Panc1 (cell line): Measurements from ENCODE around the gene PAX5. TPM values are rescaled to one million over a fixed set of nuclear protein-coding genes. Genes with fewer than 3 reads are reported as not detected.

Experiments
- ATAC-seq: fragments of 200-7000 bp; cut with Tn5 transposase; 2 replicates; pipeline ENCODE4 v1.9.1; 2020; ENCODE audit warnings: mild to moderate bottlenecking, moderate library complexity
- BruUV-seq: library from RNA; stranded (reverse); fragments of 400-500 nt; replicated peaks from 2 replicates; lab custom pipeline; 2021; lab: Mats Ljungman, UMichigan
- CTCF ChIA-PET: fragments of 300-600 bp; sonication (Branson Sonifier 250); formaldehyde crosslinking; loops from one replicate; lab custom pipeline; 2022; ENCODE audit warnings: antibody characterized with exemption; lab: Charles Lee
- POLR2A ChIA-PET: fragments of 300-600 bp; sonication (Branson Sonifier 250); formaldehyde crosslinking; loops from one replicate; lab custom pipeline; 2022; ENCODE audit warnings: antibody characterized with exemption; lab: Charles Lee
- DNase-seq: peaks from one replicate; pipeline ENCODE4 v3.0.0-alpha.2; 2010; ENCODE audit warnings: low read depth, low spot score
- H3K27ac ChIP-seq: 2 replicates; pipeline ENCODE4 v1.5.1; 2011; ENCODE audit warnings: mild to moderate bottlenecking, low read length, inconsistent platforms
- H3K27me3 ChIP-seq: fragments of 200-500 bp; sonication (Bioruptor generic); 2 replicates; pipeline ENCODE4 v1.6.0; 2014; ENCODE audit warnings: low read length, inconsistent platforms; ENCODE audit not compliant: control insufficient read depth, insufficient read depth
- H3K36me3 ChIP-seq: fragments of 200-500 bp; sonication (Bioruptor generic); 2 replicates; pipeline ENCODE4 v1.5.1; 2014; ENCODE audit warnings: inconsistent platforms, mild to moderate bottlenecking, low read length, moderate library complexity; ENCODE audit not compliant: control insufficient read depth, insufficient read depth
- H3K4me1 ChIP-seq: 2 replicates; pipeline ENCODE4 v1.5.1; 2011; ENCODE audit warnings: inconsistent platforms, mild to moderate bottlenecking, low read length, moderate library complexity; ENCODE audit not compliant: control insufficient read depth, insufficient read depth
- H3K4me3 ChIP-seq, 2 experiments: 2 replicates each; pipeline ENCODE4 v1.5.1; 2011 to 2012; ENCODE audit warnings: low read depth in 2 of 2, low read length in 2 of 2, mild to moderate bottlenecking in 2 of 2, inconsistent platforms in 1 of 2, moderate library complexity in 1 of 2
- H3K9me3 ChIP-seq: fragments of 200-500 bp; sonication (Bioruptor generic); 2 replicates; pipeline ENCODE4 v1.5.1; 2014; ENCODE audit warnings: low read depth, mild to moderate bottlenecking, inconsistent platforms, low read length, moderate library complexity; ENCODE audit not compliant: control insufficient read depth, insufficient read depth
- POLR2AphosphoS5 ChIP-seq: IDR thresholded peaks from 2 replicates; pipeline ENCODE4 v1.6.1; 2012; ENCODE audit warnings: mild to moderate bottlenecking, low read depth, low read length, moderate library complexity
- SIN3A ChIP-seq: IDR thresholded peaks from 2 replicates; pipeline ENCODE4 v1.6.1; 2012; ENCODE audit warnings: low read depth, mild to moderate bottlenecking, low read length, moderate library complexity, borderline replicate concordance; ENCODE audit not compliant: insufficient read depth
- TCF7L2 ChIP-seq: IDR thresholded peaks from 2 replicates; pipeline ENCODE4 v1.6.1; 2011; ENCODE audit warnings: mild to moderate bottlenecking, low read depth, low read length, inconsistent platforms
- in situ Hi-C: cut with HindIII; loops from 2 replicates; pipeline ENCODE4 v1.10.0; 2016; ENCODE audit warnings: low sequenced_read_pairs, low pct_unique_long_range_greater_than_20kb
- intact Hi-C: fragments of 100-400 bp; cut with micrococcal nuclease; formaldehyde crosslinking; loops from one replicate; pipeline ENCODE4 v1.10.0; 2022; ENCODE audit not compliant: unreplicated experiment
- total RNA-seq: library from RNA; stranded (reverse); gene quantifications from one replicate; pipeline ENCODE4 v1.2.1, GENCODE V29; 2021; ENCODE audit not compliant: unreplicated experiment
- TF ChIP-seq, protein P1 (sequence below), 2 experiments: IDR thresholded peaks; 2 replicates each; pipeline ENCODE4 v1.6.1; 2011 to 2012; ENCODE audit warnings: low read depth in 2 of 2, control low read depth in 1 of 2, low read length in 1 of 2, mild to moderate bottlenecking in 1 of 2, moderate library complexity in 1 of 2; ENCODE audit not compliant: insufficient read depth in 1 of 2
- TF ChIP-seq, protein P2 (sequence below): fragments of 450-650 bp; IDR thresholded peaks from 2 replicates; pipeline ENCODE4 v1.5.1; 2017; ENCODE audit warnings: mild to moderate bottlenecking

PAX5 gene
- total RNA-seq, 1 experiment from 2014 or later, result 0.39 TPM

DNA sequence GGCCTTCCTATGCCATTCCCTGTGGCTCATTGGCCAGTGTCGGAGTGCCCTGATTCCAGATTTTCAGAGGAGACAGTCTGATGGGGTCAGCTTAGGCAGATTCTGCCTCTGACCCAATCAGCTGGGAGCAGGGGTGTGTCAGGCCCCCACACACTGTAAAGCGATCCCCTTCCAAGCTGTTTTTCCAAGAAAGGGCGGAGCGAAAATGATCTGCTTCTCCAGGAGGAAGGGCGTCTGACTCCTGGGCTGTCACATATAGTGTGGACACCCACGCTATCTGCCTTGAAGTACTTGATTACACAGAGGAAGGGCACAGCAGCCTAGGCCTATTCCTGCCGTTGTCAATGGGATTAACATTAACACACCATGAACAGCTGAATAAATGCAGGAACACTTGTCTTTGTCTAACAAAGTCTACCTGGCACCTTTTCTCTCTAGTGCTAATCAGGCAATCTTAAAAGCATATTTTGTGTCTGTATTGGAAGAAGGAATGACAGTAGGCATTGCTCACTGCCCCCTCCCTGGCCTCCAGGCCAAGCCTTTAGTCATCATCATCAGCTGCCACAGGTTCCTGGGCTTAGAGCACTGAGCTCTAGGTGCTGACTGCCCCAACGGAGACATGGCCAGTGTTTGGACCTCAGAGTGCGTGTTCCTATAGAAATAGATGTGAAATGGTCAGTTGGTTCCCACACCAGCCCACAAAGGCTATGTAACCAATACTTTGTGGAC lies 242.7 kb downstream of the PAX5 start:
- H3K36me3 ChIP-seq, result no peaks in the 10 kb centered on the region
- intact Hi-C loops (loop anchor here (10.0 kb wide), 1 partner anchor 203 kb away; no protein-coding TSS in a partner anchor), in situ Hi-C loops (no loop called here)
- ChIA-PET CTCF (interaction anchor here (0.7 kb wide), 1 partner anchor 17 kb away, joined by 9 read pairs; no protein-coding TSS in a partner anchor), POLR2A (no interaction called here)
- DNase-seq, result no peak
- TF ChIP-seq, protein P1, sequence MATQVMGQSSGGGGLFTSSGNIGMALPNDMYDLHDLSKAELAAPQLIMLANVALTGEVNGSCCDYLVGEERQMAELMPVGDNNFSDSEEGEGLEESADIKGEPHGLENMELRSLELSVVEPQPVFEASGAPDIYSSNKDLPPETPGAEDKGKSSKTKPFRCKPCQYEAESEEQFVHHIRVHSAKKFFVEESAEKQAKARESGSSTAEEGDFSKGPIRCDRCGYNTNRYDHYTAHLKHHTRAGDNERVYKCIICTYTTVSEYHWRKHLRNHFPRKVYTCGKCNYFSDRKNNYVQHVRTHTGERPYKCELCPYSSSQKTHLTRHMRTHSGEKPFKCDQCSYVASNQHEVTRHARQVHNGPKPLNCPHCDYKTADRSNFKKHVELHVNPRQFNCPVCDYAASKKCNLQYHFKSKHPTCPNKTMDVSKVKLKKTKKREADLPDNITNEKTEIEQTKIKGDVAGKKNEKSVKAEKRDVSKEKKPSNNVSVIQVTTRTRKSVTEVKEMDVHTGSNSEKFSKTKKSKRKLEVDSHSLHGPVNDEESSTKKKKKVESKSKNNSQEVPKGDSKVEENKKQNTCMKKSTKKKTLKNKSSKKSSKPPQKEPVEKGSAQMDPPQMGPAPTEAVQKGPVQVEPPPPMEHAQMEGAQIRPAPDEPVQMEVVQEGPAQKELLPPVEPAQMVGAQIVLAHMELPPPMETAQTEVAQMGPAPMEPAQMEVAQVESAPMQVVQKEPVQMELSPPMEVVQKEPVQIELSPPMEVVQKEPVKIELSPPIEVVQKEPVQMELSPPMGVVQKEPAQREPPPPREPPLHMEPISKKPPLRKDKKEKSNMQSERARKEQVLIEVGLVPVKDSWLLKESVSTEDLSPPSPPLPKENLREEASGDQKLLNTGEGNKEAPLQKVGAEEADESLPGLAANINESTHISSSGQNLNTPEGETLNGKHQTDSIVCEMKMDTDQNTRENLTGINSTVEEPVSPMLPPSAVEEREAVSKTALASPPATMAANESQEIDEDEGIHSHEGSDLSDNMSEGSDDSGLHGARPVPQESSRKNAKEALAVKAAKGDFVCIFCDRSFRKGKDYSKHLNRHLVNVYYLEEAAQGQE (IDR thresholded peaks at IDR 0.05; ENCODE audit: insufficient read depth in 1 of 2, low read depth in 2 of 2, low read length in 1 of 2), result no peak
- TF ChIP-seq TCF7L2 (no peak), SIN3A (no peak), POLR2AphosphoS5 (no peak)
- TF ChIP-seq, protein P2, sequence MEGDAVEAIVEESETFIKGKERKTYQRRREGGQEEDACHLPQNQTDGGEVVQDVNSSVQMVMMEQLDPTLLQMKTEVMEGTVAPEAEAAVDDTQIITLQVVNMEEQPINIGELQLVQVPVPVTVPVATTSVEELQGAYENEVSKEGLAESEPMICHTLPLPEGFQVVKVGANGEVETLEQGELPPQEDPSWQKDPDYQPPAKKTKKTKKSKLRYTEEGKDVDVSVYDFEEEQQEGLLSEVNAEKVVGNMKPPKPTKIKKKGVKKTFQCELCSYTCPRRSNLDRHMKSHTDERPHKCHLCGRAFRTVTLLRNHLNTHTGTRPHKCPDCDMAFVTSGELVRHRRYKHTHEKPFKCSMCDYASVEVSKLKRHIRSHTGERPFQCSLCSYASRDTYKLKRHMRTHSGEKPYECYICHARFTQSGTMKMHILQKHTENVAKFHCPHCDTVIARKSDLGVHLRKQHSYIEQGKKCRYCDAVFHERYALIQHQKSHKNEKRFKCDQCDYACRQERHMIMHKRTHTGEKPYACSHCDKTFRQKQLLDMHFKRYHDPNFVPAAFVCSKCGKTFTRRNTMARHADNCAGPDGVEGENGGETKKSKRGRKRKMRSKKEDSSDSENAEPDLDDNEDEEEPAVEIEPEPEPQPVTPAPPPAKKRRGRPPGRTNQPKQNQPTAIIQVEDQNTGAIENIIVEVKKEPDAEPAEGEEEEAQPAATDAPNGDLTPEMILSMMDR, result no peak
- H3K4me3 ChIP-seq, result no peak overlapping the region
- no TSS peak for BruUV-seq
- peaks cover 6% of the 10 kb centered on the region; the same call in 1 of the 2 replicates for H3K27me3 ChIP-seq
- H3K27ac ChIP-seq, result no peak overlapping the region
- no peak for ATAC-seq
- no peaks in the 10 kb centered on the region for H3K4me1 ChIP-seq
- peaks cover 3% of the 10 kb centered on the region; the same call in 1 of the 2 replicates for H3K9me3 ChIP-seq

DNA sequence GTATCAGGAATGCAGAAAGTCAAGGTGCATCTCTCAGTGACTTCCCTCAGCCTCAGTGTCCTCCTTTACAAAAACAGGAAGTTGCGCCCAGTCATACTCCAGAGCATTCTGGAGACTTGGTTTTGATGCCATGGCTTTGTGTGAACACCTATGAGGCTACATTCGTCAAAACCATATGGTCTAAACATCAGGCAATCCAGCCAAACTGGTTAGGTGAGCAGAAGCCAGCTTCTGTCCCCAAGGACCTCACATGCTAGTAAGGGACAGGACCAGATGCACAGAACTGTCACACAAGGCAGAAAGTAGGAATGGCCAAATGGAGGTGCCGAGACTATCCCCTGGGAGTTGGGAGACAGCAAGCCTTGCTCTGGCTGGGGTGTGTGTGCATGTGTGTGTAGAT lies 244.2 kb downstream of the PAX5 start:
- in situ Hi-C loops, result no loop called here
- Histone ChIP-seq H3K27me3 (peaks cover 8% of the 10 kb centered on the region), H3K27ac (no peak overlapping the region), H3K4me1 (no peaks in the 10 kb centered on the region), H3K36me3 (no peaks in the 10 kb centered on the region), H3K4me3 (no peak overlapping the region), H3K9me3 (peaks cover 3% of the 10 kb centered on the region; the same call in 1 of the 2 replicates)
- no peak for ATAC-seq
- ChIA-PET POLR2A (no interaction called here), CTCF (interaction anchor here (0.7 kb wide), 1 partner anchor 573 kb away, joined by 3 read pairs; no protein-coding TSS in a partner anchor)
- BruUV-seq, result no TSS peak
- TF ChIP-seq, protein P2, result no peak
- TF ChIP-seq SIN3A, result no peak
- TF ChIP-seq TCF7L2, result no peak
- TF ChIP-seq, protein P1 (IDR thresholded peaks at IDR 0.05; ENCODE audit: insufficient read depth in 1 of 2, low read depth in 2 of 2, low read length in 1 of 2), result no peak
- TF ChIP-seq POLR2AphosphoS5, result no peak
- DNase-seq, result no peak
- intact Hi-C loops, result loop anchor here (10.0 kb wide), 1 partner anchor 205 kb away; no protein-coding TSS in a partner anchor
